Endometrium (tissue), 2 donors: ENCODE data around the gene STMN1.

Source experiments
- FAIRE-seq: peaks from 2 replicates; lab custom pipeline; 2012; peaks lifted over from hg19 to GRCh38; lab: Jason Lieb, UNC
- donor health status: control.
- donor health status: control.

The STMN1 gene

DNA sequence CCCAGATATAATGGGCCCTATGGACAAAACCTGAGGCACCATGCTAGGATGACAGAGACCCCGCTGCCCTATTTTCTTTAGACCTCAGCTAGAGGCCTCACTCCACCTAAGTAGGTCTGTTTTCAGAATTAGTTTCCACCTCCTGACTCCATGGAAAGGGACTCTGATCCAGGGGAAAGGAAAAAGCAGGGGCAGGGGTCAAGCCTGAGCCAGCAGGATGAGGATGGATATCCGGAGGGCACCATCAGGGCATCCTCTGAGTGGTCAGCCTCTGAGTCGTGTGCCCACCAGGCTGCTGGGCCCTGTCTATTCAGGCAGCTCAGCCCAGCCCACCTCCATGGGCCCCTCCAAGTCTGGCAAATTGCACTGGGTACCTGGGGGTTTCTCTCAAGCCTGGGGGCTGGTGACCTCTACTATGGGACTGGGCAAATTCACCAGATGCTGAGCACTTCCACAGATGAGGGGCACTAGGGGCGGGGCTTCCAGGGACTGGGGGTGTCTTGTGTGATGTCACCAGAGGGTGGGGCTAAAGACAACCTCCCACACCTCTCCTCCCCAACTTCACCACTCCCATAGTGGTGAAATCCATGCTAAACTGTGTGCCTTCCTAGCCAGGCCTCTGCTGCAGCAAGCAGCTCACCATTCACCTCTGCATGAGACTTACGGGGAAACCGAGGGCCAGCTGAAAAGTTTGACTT, 36.2 kb downstream of the STMN1 start:
- FAIRE-seq, result no peak

GRCh38 chr1:25867210-25867991, 38.8 kb downstream of the STMN1 start:
- peak; percentile 37 for FAIRE-seq

DNA sequence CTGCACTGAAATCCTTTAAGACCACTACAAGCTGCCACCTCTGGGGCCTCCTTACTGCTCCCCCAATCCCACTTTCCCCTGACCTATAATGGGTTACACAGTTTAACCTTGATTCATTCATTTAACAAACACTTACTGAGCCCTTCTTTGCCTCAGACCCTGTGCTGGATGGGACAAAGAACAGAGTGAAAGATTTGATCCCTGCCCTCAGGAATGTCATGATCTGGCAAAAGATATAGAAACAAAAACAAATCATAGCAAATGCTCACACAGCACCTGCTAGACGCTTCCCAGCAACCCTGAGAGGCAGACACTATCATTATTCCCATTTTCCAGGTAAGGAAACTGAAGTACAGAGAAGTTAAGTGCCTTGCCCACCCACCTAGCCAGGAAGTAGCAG, 39.9 kb downstream of the STMN1 start:
- FAIRE-seq, result no peak

DNA sequence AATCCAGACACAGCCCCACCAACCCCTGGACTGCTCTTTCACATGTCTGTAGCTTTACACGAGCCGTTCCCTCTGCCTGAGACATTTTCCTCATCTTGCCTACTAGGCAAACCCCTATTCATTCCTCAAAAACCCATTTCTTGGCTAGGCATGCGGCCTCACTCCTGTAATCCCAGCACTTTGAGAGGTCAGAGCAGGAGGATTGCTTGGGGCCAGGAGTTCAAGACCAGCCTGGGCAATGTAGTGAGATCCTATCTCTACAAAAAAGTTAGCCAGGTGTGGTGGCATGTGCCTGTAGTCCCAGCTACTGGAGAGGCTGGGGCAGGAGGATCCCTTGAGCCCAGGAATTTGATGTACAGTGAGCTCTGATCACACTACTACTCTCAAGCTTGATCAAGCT, 41.8 kb downstream of the STMN1 start:
- no peak for FAIRE-seq

DNA sequence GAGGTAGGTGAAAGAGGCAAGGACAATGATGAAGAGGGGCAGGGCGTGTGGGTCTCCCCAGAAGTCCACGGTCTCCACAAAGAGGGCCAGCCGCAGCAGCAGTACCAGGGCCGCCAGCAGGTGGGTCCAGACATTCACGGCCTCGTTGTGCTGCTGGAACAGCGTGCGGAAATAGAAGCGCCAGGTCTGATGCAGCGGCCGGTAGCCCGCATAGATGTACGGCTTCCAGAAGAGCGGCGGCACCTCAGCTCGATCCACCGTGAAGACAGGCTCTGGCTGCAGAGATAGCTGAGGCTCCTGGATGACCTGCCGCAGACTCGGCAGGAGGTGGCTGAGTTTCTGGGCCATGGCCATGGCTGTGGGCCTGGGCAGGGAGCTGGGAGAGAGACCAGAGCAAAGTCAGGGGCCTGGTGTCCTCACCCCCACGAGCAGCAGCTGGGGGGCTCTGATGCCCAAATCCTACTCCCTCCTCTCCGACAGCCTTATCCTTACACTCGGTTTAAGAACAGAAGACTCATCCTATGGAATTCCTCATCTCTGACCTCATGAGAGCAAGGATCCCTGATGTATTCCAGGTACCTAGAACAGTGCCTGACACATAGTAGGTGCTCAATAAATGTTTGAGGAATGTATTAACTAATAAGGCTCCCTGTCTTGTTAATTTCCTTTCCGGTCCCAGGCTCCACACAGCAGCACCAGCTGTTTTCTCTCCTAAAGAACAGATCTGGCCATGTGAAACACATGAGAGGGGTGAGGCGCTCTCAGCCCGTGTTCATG, 42.5 kb downstream of the STMN1 start:
- FAIRE-seq, result no peak

DNA sequence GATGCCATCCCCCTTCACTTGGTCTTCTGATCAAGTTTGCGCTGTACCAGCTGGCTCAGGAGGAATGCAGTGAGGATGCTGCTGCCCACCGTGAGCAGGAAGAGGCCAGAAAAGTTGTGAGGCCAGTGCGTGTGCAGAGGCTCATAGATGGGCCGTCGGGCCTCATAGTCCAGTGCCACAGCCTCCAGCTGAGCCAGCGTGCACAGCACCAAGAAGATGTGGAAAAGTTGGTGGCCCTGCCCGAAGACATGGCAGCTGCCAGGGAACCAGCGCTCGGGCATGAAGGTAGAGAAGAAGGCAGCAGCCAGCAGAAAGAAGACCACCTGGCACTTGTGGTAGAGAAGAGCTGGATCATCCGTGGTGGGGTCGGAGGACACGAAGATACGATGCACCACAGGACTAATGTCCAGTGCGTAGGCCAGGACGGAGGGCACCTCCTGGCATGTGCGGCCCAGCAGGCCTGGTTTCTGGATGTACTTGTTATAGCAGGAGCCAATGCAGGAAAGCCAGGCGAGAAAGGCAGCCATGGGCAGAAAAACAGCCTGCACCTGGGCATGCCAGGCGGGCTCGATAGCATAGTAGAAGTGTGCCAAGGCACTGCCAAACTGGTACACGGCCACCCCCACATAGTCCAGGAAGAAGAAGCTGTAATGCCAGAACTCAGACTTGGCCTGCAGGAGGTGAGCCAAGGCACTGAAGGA, 43.3 kb downstream of the STMN1 start:
- no peak for FAIRE-seq

- no peak for FAIRE-seq
Observed at GRCh38 chr1:25861316-25862286, 44.6 kb downstream of the STMN1 start.

GRCh38 chr1:25858906-25859789, 47.1 kb downstream of the STMN1 start, which contains the start of gene AUNIP:
TSS of gene AUNIP (minus strand) at chr1:25859457. CDS start at chr1:25859357, 100 bp downstream.
- FAIRE-seq, result no peak

DNA sequence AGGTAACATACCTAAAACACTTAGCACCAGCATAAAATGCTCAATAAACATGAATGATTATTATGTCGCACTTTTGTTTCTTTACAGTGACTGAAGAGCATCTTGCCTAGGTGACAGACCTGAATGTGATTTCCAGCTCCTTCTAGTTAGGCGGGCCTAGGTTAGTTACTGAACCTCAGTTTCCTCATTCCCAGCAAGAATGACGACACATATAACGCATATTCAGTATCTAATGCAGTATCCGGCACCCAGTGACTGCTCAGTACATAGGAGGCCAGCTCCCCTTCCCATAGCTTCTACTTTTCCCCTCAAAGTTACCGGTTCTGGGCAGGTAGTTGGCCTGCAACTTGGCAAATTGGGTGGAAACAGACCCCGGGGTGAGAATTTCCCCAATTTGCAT, 47.7 kb downstream of the STMN1 start:
- no peak for FAIRE-seq

- FAIRE-seq, result no peak
Observed at GRCh38 chr1:25856856-25857255, 49.4 kb downstream of the STMN1 start.

DNA sequence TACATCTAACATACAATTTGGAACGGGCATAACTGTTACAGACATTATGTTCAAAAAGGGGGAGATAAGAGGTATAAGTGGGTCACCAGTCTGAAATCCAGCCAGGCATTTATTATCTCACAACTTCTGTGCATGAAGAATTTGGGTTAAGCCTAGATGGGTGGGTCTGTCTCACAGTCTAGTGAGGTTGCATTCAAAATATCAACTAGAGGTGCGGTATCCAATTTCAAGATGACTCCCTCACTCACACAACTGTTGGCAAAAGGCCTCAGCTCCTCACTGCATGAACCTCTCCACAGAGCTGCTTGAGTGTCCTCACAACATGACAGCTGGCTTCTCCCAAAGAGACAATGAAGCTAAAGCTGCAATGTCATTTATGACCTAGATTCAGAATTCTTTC, 51.7 kb downstream of the STMN1 start:
- no peak for FAIRE-seq
